Uterus (tissue), 2 donors: ENCODE results near the gene CXCL14.

Source experiments
- POLR2A ChIP-seq, 2 donors: fragments of 450-650 bp; IDR thresholded peaks; one replicate each; pipeline ENCODE4 v1.6.1; 2016; ENCODE audit warnings: antibody characterized with exemption in 2 of 2, mild to moderate bottlenecking in 1 of 2, moderate library complexity in 1 of 2
- TF ChIP-seq, protein P1 (sequence below), 4 experiments: fragments of 200-600 bp in 2 of 4; fragments of 450-650 bp in 2 of 4; sonication (generic) in 2 of 4; IDR thresholded peaks; one replicate each; pipeline ENCODE4 v1.5.1; 2016 to 2019; ENCODE audit warnings: antibody characterized with exemption in 4 of 4, mild to moderate bottlenecking in 2 of 4, moderate library complexity in 1 of 4

DNA sequence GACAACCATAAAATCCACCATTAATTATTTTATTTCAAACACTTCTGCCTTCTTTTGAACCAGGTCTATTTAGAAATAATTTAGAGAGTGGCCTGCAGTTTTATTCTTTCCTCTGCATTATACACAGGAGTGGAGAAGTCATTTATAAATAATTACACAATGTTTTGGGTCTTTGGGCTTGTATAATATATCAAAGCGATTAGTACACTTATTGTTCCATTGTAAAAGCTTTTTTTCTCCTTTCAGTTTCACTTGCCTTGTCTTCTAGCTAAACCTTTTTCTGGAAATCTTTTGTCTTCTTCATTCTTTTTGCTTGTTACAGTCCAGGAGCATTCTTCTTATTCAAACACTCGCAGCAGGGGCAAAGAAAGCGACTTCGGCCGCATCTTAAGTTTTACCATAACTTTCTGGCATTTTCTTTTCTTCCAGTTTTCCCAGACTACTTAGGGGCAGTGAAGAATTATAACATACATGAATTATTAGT is 35.7 kb downstream of the CXCL14 start:
- TF ChIP-seq POLR2A (IDR thresholded peaks at IDR 0.05) = no peak
- TF ChIP-seq, protein P1, sequence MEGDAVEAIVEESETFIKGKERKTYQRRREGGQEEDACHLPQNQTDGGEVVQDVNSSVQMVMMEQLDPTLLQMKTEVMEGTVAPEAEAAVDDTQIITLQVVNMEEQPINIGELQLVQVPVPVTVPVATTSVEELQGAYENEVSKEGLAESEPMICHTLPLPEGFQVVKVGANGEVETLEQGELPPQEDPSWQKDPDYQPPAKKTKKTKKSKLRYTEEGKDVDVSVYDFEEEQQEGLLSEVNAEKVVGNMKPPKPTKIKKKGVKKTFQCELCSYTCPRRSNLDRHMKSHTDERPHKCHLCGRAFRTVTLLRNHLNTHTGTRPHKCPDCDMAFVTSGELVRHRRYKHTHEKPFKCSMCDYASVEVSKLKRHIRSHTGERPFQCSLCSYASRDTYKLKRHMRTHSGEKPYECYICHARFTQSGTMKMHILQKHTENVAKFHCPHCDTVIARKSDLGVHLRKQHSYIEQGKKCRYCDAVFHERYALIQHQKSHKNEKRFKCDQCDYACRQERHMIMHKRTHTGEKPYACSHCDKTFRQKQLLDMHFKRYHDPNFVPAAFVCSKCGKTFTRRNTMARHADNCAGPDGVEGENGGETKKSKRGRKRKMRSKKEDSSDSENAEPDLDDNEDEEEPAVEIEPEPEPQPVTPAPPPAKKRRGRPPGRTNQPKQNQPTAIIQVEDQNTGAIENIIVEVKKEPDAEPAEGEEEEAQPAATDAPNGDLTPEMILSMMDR (IDR thresholded peaks at IDR 0.05) = no peak
